Neural cell (in vitro differentiated cells): ENCODE results near the gene RFX4.

Source experiments
- CTCF ChIP-seq: fragments of 450-650 bp; IDR thresholded peaks from 2 replicates; pipeline ENCODE4 v1.5.1; 2014; ENCODE audit warnings: antibody characterized with exemption, mild to moderate bottlenecking, moderate library complexity; ENCODE audit not compliant: poor library complexity, severe bottlenecking
- EP300 ChIP-seq: fragments of 450-650 bp; conservative IDR thresholded peaks from 2 replicates; pipeline ENCODE4 v1.6.1; 2014; ENCODE audit warnings: antibody characterized with exemption, mild to moderate bottlenecking, moderate library complexity; ENCODE audit not compliant: poor library complexity, severe bottlenecking
- EZH2 ChIP-seq: fragments of 200-600, 300-800 bp; shearing (Covaris generic), sonication (generic); IDR thresholded peaks from 2 replicates; pipeline ENCODE4 v1.6.1; 2014; ENCODE audit warnings: antibody characterized with exemption, low read length, borderline replicate concordance, mild to moderate bottlenecking; ENCODE audit not compliant: insufficient read depth, poor library complexity, severe bottlenecking
- MXI1 ChIP-seq: fragments of 450-650 bp; conservative IDR thresholded peaks from 2 replicates; pipeline ENCODE4 v1.6.1; 2014; ENCODE audit warnings: antibody characterized with exemption, mild to moderate bottlenecking; ENCODE audit not compliant: poor library complexity, severe bottlenecking
- POLR2AphosphoS5 ChIP-seq: IDR thresholded peaks from 2 replicates; pipeline ENCODE4 v1.6.1; 2012
- RAD21 ChIP-seq: fragments of 450-650 bp; conservative IDR thresholded peaks from 2 replicates; pipeline ENCODE4 v1.6.1; 2014; ENCODE audit warnings: antibody characterized with exemption, mild to moderate bottlenecking, moderate library complexity
- REST ChIP-seq: IDR thresholded peaks from 2 replicates; pipeline ENCODE4 v1.6.1; 2012; ENCODE audit warnings: borderline replicate concordance
- TAF1 ChIP-seq: IDR thresholded peaks from 2 replicates; pipeline ENCODE4 v1.6.1; 2012; ENCODE audit warnings: low read depth

- no peak for TF ChIP-seq CTCF
- no peak for TF ChIP-seq POLR2AphosphoS5
- no peak for TF ChIP-seq REST
- TF ChIP-seq EP300, result no peak
- TF ChIP-seq MXI1, result no peak
- TF ChIP-seq TAF1, result no peak
- no peak for TF ChIP-seq EZH2
- no peak for TF ChIP-seq RAD21
These were observed 2.3 kb downstream of the RFX4 start for GRCh38 chr12:106585105-106585520.
